H54 (cell line): Measurements from ENCODE around the gene GABRB2.

Experiments used
- DNase-seq: peaks from one replicate; pipeline ENCODE4 v3.0.0; 2011; ENCODE audit warnings: low spot score, mixed read lengths; ENCODE audit not compliant: insufficient read length
- FAIRE-seq: peaks from 3 replicates; lab custom pipeline; 2011; peaks lifted over from hg19 to GRCh38; lab: Jason Lieb, UNC
- POLR2A ChIP-seq: IDR thresholded peaks from 2 replicates; pipeline ENCODE4 v1.6.1; 2011; ENCODE audit warnings: low read depth, mild to moderate bottlenecking, low read length

The GABRB2 gene

GRCh38 chr5:161287436-161287835 is 259.1 kb downstream of the GABRB2 start:
- DNase-seq: no peak
- no peak for FAIRE-seq
- TF ChIP-seq POLR2A: no peak

GRCh38 chr5:161286066-161286655 is 260.4 kb downstream of the GABRB2 start:
- no peak for TF ChIP-seq POLR2A
- no peak for DNase-seq
- FAIRE-seq: no peak

DNA sequence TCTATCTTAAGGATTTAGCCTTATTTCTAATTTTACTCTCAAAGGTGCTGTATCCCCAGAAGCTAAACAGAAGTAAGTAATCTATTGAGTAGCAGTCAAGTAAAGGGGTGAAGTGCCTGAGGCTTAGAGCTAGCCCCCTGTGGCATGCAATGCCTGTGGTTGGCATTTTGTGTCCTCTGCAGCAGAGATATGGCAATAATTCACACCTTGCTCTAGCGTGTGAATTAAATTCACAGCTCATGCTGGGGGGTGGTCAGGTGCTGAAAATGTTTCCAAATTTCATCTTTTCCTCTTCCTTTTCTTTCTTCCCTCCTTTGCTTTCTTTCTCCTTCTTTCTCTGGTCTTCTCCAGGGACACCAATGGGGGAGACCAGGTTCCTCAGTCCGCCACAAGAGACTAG is 262.1 kb downstream of the GABRB2 start:
- TF ChIP-seq POLR2A: no peak
- DNase-seq: no peak
- FAIRE-seq: no peak

DNA sequence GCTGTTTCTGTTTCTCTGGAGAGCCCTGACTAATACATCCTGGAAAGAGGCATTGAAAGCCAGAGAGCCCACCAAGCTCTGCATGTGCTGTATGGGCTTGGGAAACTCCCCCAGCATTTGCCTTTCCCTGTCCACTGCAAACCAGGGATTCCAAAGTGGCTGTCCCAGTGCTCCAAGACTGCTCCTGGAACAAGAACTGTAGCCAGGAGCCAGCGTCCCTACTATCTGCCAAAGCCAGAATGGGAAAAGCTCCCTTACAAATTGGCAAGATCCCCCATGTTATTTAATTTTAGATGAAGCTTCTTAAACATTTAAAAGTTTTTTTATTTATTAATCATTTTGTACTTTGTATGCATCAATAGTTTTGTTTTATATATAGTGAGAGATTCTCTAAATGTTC is 263.2 kb downstream of the GABRB2 start:
- DNase-seq (no peak), FAIRE-seq (no peak)
- TF ChIP-seq POLR2A: no peak

DNA sequence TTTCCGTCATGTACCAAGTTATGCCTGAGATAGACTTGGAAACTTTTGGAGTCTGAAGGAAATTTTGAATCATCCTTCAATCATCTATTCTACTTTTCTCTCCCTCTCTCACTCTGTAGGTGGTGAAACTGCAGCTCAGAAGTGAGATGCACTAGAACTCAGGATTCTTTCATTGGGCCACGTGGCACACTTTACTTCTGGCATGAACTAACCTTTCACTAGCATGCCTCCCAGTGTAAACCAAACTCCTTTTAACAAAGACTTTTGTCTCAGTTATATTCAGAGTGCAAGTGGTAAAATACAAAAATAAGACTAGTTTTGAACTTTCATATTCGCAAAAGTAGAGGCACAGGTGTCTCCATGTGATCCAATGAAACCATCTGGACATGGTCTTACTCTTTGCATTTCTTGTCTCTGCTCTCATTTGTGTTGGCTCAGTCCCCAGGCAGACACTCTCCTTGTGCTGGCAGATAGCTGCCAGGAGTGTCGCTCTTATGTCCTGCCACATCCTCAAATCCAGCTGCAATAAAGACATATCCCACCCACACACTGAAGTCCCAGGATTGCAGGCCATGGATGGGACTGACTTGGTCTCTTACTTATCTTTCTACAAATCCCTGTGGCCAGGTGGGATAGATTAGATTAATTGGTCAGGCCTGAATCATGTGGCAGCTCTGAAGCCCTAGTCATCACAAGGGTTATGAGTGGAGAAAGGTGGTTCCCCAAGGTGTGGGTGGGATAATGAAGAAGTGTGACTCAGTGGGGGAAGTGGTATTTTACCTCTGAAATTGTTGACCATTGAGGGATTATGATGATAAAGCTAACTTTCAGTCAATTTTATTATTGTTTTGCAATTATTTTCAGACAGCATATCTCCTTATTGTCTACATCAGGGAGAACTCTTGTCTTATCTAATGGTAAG is 267.5 kb downstream of the GABRB2 start:
- FAIRE-seq (no peak), DNase-seq (no peak)
- TF ChIP-seq POLR2A: no peak

- DNase-seq (no peak), FAIRE-seq (no peak)
- TF ChIP-seq POLR2A: no peak
Measured at GRCh38 chr5:161277011-161277410, 269.5 kb downstream of the GABRB2 start.

- FAIRE-seq: no peak
- DNase-seq: no peak
- TF ChIP-seq POLR2A: no peak
Measured at GRCh38 chr5:161274951-161275350, 271.6 kb downstream of the GABRB2 start.

- no peak for TF ChIP-seq POLR2A
- no peak for FAIRE-seq
- DNase-seq: no peak
Measured at GRCh38 chr5:161273410-161273809, 273.1 kb downstream of the GABRB2 start.

DNA sequence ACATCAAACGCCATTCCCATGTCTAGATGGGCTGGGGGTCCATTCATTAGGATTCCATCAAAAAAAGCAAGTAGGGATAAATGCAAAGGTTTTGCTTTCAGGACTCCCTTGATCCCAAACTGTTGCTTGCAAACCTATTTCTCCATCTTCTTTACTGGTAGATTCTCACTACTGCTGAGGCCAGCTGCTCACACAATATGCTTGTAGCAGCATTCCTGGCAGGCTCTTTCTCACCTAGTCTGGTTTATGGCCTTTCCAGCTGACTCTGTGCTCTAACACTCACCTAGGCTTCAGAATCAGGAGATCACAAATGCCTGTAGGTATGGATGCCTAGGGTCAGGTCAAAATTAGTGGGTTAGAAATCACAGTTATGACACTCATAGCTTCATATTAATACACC is 274.7 kb downstream of the GABRB2 start:
- TF ChIP-seq POLR2A: no peak
- DNase-seq: no peak
- no peak for FAIRE-seq

- FAIRE-seq: no peak
- no peak for DNase-seq
- no peak for TF ChIP-seq POLR2A
Measured at GRCh38 chr5:161269125-161269524, 277.4 kb downstream of the GABRB2 start.

DNA sequence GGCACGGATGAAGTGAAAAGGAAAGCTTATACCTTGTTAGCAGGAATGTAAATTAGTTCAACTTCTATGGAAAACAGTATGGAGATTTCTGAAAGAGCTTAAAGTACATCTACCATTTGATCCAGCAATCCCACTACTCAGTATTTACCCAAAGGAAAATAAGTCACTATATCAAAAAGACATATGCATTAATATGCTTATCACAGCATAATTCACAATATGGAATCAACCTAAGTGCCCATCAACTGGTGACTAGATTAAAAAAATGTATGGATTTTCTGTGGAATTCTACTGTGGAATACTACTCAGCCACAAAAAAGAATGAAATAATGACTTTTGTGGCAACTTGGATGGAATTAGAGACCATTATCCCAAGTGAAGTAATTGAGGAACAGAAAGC is 279.6 kb downstream of the GABRB2 start:
- DNase-seq (no peak), FAIRE-seq (no peak)
- no peak for TF ChIP-seq POLR2A

DNA sequence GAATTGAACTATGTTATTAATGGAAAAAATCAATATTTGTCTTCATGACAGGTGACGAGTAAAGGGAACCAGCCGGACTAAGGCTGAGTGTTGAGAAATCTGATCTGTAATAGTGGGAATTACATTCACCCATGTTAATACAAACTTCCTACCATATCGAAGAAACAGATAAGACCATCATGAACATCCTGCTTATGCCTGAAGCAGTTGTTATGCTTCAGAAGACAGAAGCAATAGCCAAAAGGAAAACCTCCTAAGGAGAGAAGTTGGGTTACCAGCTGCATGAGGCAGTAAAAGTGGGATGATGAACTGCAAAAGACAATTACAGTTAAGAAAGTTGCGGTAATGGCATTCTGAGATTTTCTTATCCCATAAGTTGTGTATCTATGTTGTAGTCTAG is 281.5 kb downstream of the GABRB2 start:
- TF ChIP-seq POLR2A: no peak
- FAIRE-seq: no peak
- no peak for DNase-seq

DNA sequence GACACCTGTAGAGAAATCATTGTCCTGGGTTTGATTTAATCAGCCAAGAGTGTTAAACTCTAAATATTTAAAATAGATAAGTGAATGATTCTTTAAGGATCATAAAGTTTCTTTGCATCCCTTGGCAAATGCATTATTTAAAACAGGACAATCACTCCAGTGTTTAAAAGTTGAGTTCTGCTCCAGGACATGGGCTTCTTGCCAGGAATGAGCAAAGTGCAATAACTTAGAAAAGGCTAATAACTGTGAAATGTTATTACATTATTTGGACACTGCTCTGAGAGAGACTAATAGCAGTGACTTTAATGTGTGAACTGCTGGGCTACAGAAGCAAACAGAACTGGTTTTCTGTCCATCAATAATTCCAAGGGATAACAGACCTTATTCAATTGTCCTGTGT is 283.3 kb downstream of the GABRB2 start:
- FAIRE-seq (no peak), DNase-seq (no peak)
- no peak for TF ChIP-seq POLR2A

DNA sequence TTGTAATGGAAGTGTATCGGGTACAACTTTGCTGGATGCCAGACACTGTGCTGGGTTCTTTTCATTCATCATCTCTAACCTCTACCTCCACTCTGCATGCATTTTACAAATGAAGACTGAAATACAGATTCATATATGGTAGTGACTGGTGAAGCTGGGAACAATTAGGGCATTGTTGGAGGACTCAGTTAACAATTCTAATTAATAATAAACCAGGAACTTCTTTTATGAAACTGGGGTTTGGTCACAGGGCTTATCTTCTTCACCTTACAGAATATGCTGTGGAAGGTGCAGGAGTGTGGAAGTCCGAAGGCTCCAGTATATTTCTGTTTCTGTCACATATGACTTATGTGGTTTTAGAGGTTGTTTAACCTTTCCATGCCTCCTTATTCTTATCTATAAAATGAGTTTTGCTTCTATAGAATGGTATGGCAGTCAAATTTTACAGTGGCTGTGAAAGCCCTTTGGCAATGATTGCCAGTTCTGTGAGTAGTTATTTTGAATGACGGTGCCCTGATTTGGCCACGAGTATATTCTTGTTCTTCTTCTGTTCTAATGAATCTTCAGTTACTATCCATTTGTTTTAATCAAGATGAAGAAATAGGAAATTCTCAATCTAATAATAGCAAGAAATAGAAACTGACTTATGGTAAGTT is 284.7 kb downstream of the GABRB2 start:
- TF ChIP-seq POLR2A: no peak
- FAIRE-seq: no peak
- DNase-seq: no peak
